ENCODE results near the gene TMEM256.

DNA sequence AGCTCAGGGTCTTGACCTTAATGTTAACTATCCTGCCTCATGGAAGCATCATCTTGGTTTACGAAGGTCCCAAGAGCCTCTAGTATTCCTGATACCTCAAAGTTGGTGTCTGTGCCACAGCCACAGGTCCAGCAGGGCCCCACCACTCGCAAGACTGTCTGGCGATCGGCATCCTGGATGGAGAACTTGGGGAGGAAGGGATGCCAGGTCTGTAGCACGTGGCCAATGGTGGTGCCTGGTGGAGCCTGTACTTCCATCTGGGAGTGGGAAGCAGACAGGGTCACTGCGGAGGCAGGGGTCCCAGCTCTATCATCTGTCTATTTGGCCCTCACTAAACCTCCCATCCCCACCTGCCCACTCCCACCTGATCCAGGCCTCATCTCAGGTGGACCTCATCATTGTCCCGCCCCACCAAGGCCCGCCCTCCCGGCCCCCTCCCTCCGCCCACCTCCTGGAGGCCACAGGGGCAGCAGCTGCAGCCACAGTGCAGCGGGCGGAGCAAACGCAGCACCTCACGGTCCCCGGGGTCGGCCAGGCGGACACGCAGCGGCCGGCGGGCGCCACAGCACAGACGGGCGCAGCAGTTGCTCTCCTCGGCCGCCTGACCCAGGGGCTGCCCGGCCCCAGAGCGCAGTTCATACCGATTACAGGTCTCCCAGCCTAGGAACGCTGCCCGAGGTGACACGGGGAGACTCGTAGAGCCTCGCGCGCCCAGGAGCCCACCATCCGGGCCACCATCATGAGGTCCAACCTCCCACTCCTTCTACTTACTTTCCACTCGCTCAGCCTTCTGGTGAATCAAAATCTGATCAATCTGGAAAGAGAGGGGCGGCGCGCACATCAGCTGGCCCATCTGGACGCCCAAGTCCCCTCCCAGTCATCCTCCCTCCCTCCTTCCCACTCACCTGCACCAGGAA lies 10.9 kb downstream of the TMEM256 start:
- TF ChIP-seq, protein P1, sequence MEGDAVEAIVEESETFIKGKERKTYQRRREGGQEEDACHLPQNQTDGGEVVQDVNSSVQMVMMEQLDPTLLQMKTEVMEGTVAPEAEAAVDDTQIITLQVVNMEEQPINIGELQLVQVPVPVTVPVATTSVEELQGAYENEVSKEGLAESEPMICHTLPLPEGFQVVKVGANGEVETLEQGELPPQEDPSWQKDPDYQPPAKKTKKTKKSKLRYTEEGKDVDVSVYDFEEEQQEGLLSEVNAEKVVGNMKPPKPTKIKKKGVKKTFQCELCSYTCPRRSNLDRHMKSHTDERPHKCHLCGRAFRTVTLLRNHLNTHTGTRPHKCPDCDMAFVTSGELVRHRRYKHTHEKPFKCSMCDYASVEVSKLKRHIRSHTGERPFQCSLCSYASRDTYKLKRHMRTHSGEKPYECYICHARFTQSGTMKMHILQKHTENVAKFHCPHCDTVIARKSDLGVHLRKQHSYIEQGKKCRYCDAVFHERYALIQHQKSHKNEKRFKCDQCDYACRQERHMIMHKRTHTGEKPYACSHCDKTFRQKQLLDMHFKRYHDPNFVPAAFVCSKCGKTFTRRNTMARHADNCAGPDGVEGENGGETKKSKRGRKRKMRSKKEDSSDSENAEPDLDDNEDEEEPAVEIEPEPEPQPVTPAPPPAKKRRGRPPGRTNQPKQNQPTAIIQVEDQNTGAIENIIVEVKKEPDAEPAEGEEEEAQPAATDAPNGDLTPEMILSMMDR (IDR thresholded peaks at IDR 0.05) = no peak
- TF ChIP-seq POLR2AphosphoS5 (IDR thresholded peaks at IDR 0.05) = no peak
- no peak for TF ChIP-seq POLR2A (IDR thresholded peaks at IDR 0.05)

Measured in transverse colon (tissue), 4 donors.